NCI-H187 (cell line): ENCODE measurements around the gene NUMB.
"Not testable (repeated sequence)": the region's sequence is repeated elsewhere in the genome, so short reads cannot be mapped to it uniquely, and the experiment has no call there.

ENCODE experiments used
- DNase-seq, 2 experiments: peaks; one replicate each; lab custom pipeline; 2025; lab: John Stamatoyannopoulos, UW

Gene NUMB

GRCh38 chr14:73422515-73422914 is 35.8 kb downstream of the NUMB start:
- DNase-seq, result no peak

GRCh38 chr14:73418227-73418626 is 40.1 kb downstream of the NUMB start:
- no peak for DNase-seq

GRCh38 chr14:73406248-73406647 is 52.1 kb downstream of the NUMB start:
- DNase-seq, result not testable (repeated sequence)

GRCh38 chr14:73403181-73403752 is 55.1 kb downstream of the NUMB start:
- DNase-seq, result no peak

- DNase-seq, result no peak
Measured at GRCh38 chr14:73402579-73402978, 55.8 kb downstream of the NUMB start.

- no peak for DNase-seq
Measured at GRCh38 chr14:73397810-73398209, 60.5 kb downstream of the NUMB start.

GRCh38 chr14:73394317-73394716 is 64.0 kb downstream of the NUMB start:
- no peak for DNase-seq

- no peak for DNase-seq
Measured at GRCh38 chr14:73393375-73393774, 65.0 kb downstream of the NUMB start.

GRCh38 chr14:73392329-73393257 is 65.8 kb downstream of the NUMB start:
- DNase-seq, result no peak

- not testable (repeated sequence) for DNase-seq
Measured at GRCh38 chr14:73387860-73388259, 70.5 kb downstream of the NUMB start.

- DNase-seq, result no peak
Measured at GRCh38 chr14:73386342-73386741, 72.0 kb downstream of the NUMB start.

- DNase-seq, result not testable (repeated sequence)
Measured at GRCh38 chr14:73385021-73385420, 73.3 kb downstream of the NUMB start.

- DNase-seq, result no peak
Measured at GRCh38 chr14:73383356-73383755, 75.0 kb downstream of the NUMB start.

GRCh38 chr14:73381380-73382013 is 76.8 kb downstream of the NUMB start:
- DNase-seq, result no peak

GRCh38 chr14:73376585-73376984 is 81.8 kb downstream of the NUMB start:
- no peak for DNase-seq

GRCh38 chr14:73375861-73376260 is 82.5 kb downstream of the NUMB start:
- DNase-seq, result no peak

GRCh38 chr14:73374218-73374617 is 84.1 kb downstream of the NUMB start:
- DNase-seq, result no peak

GRCh38 chr14:73372529-73372928 is 85.8 kb downstream of the NUMB start:
- no peak for DNase-seq

GRCh38 chr14:73370561-73370960 is 87.8 kb downstream of the NUMB start:
- no peak for DNase-seq

- DNase-seq, result no peak
Measured at GRCh38 chr14:73369428-73369827, 88.9 kb downstream of the NUMB start.

GRCh38 chr14:73368616-73369015 is 89.7 kb downstream of the NUMB start:
- DNase-seq, result no peak

GRCh38 chr14:73365727-73366126 is 92.6 kb downstream of the NUMB start:
- no peak for DNase-seq

GRCh38 chr14:73364559-73364958 is 93.8 kb downstream of the NUMB start:
- DNase-seq, result no peak
